Stimulated activated CD4-positive, alpha-beta T cell treated with anti-CD3 and anti-CD28 coated beads, Interleukin-12 subunit alpha, Interleukin-12 subunit beta, amount 100 ng/mL, for 4 hours (primary cell): ENCODE measurements around the gene EIF5A2.
"Not testable (repeated sequence)": the region's sequence is repeated elsewhere in the genome, so short reads cannot be mapped to it uniquely, and the experiment has no call there.

Experiments used
- DNase-seq: peaks from one replicate; pipeline ENCODE4 v3.0.0-alpha.2; 2020

EIF5A2 gene

GRCh38 chr3:170908235-170909116, at the start of gene EIF5A2:
Gene EIF5A2 (minus strand): TSS chr3:170908637. CDS start chr3:170907806, 831 bp downstream.
- DNase-seq: peak; percentile 93

GRCh38 chr3:170956647-170957046, 48.2 kb upstream of the EIF5A2 start:
- no peak for DNase-seq

GRCh38 chr3:170953736-170954135, 45.3 kb upstream of the EIF5A2 start:
- DNase-seq: no peak

- no peak for DNase-seq
Observed at GRCh38 chr3:170953229-170953628, 44.8 kb upstream of the EIF5A2 start.

- no peak for DNase-seq
Observed at GRCh38 chr3:170949211-170949610, 40.8 kb upstream of the EIF5A2 start.

GRCh38 chr3:170947018-170947769, 38.8 kb upstream of the EIF5A2 start:
- DNase-seq: no peak

- no peak for DNase-seq
Observed at GRCh38 chr3:170942011-170942410, 33.6 kb upstream of the EIF5A2 start.

- DNase-seq: no peak
Observed at GRCh38 chr3:170941551-170941950, 33.1 kb upstream of the EIF5A2 start.

- DNase-seq: not testable (repeated sequence)
Observed at GRCh38 chr3:170933039-170933438, 24.6 kb upstream of the EIF5A2 start.

GRCh38 chr3:170923553-170923952, 15.1 kb upstream of the EIF5A2 start:
- DNase-seq: not testable (repeated sequence)

- DNase-seq: no peak
Observed at GRCh38 chr3:170918715-170919114, 10.3 kb upstream of the EIF5A2 start.

GRCh38 chr3:170914690-170915089, 6.3 kb upstream of the EIF5A2 start:
- no peak for DNase-seq

GRCh38 chr3:170914212-170914611, 5.8 kb upstream of the EIF5A2 start:
- DNase-seq: no peak

- no peak for DNase-seq
Observed at GRCh38 chr3:170911051-170911450, 2.6 kb upstream of the EIF5A2 start.

GRCh38 chr3:170910542-170910941, 2.1 kb upstream of the EIF5A2 start:
- no peak for DNase-seq

GRCh38 chr3:170909129-170909903, 879 bp upstream of the EIF5A2 start:
- DNase-seq: no peak

GRCh38 chr3:170907637-170908234, 701 bp downstream of the EIF5A2 start:
- DNase-seq: peak; percentile 1

- DNase-seq: no peak
Observed at GRCh38 chr3:170905862-170906261, 2.6 kb downstream of the EIF5A2 start.

GRCh38 chr3:170903123-170903522, 5.3 kb downstream of the EIF5A2 start:
- no peak for DNase-seq

GRCh38 chr3:170899455-170899854, 9.0 kb downstream of the EIF5A2 start:
- no peak for DNase-seq

GRCh38 chr3:170897978-170898377, 10.5 kb downstream of the EIF5A2 start:
- no peak for DNase-seq

GRCh38 chr3:170897199-170897598, 11.2 kb downstream of the EIF5A2 start:
- DNase-seq: not testable (repeated sequence)

GRCh38 chr3:170896781-170897180, 11.7 kb downstream of the EIF5A2 start:
- no peak for DNase-seq
